Colonic mucosa (tissue), 4 donors: Measurements from ENCODE around the gene TLCD3A. TPM values are rescaled to one million over a fixed set of nuclear protein-coding genes. Genes with fewer than 3 reads are reported as not detected.
"Not testable (repeated sequence)": the region's sequence is repeated elsewhere in the genome, so short reads cannot be mapped to it uniquely, and the experiment has no call there.

Source experiments
- DNase-seq: peaks from one replicate; pipeline ENCODE4 v3.0.0-alpha.2; 2020
- H3K27ac ChIP-seq: fragments of 200-600 bp; one replicate; pipeline ENCODE4 v1.8.0; 2021
- H3K27me3 ChIP-seq: fragments of 200-600 bp; one replicate; pipeline ENCODE4 v1.8.0; 2021
- H3K36me3 ChIP-seq: fragments of 200-600 bp; one replicate; pipeline ENCODE4 v1.8.0; 2021
- H3K4me1 ChIP-seq: fragments of 200-600 bp; one replicate; pipeline ENCODE4 v1.8.0; 2021; ENCODE audit warnings: mild to moderate bottlenecking
- H3K4me3 ChIP-seq: fragments of 200-600 bp; one replicate; pipeline ENCODE4 v1.8.0; 2021
- H3K9ac ChIP-seq, 2 donors: one replicate each; pipeline ENCODE4 v1.7.0; 2013; ENCODE audit warnings: control low read depth in 2 of 2, low read depth in 2 of 2, low read length in 2 of 2
- H3K9me3 ChIP-seq: fragments of 200-600 bp; one replicate; pipeline ENCODE4 v1.8.0; 2021
- intact Hi-C: fragments of 100-400 bp; cut with DNase I; formaldehyde crosslinking; loops from one replicate; pipeline ENCODE4 v1.14.1; 2022
- total RNA-seq, 2 donors: library from RNA; stranded (reverse); fragmentation: NEBNext Ultra II Directional in 1 of 2; extraction: Animal tissue kit (Norgen Biotek cat#: 25700) in 1 of 2; gene quantifications; one replicate each; pipeline ENCODE4 v1.2.1, GENCODE V29; 2021
- TF ChIP-seq, protein P1 (sequence below): fragments of 200-600 bp; IDR thresholded peaks from one replicate; pipeline ENCODE4 v1.8.0; 2022; ENCODE audit warnings: antibody characterized with exemption, mild to moderate bottlenecking
- donor health status: healthy.
- donor health status: DM: no; HTN: no; CAD: no.
- donor health status: DM: no; HTN: no; CAD: no.

TLCD3A gene
- total RNA-seq, 2 donors from 2014 or later, result 27.0 to 28.8 TPM

DNA sequence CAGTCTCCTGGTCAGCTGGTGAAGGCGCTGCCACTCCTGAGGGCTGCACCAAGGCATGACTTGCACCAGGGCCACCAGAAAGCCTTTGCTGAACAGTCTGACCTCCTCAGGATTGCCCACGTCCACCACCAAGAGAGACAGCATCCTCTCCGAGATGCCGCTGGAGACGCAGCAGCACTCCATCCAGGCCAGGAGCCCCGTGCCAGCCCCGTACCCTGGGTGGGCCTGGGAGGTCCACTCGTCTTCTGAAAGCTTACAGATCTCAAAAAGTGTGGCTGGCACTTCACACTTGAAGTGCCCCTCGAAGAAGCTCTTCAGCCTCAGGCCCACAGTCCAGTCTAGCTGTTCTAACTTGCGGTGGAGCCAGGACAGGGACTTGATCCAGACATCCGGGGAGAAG lies 13.0 kb downstream of the TLCD3A start:
- H3K9ac ChIP-seq, result no peak overlapping the region
- no peaks in the 10 kb centered on the region for H3K4me1 ChIP-seq
- no peak for DNase-seq
- no peak overlapping the region for H3K27ac ChIP-seq
- H3K27me3 ChIP-seq, result no peaks in the 10 kb centered on the region
- TF ChIP-seq, protein P1, sequence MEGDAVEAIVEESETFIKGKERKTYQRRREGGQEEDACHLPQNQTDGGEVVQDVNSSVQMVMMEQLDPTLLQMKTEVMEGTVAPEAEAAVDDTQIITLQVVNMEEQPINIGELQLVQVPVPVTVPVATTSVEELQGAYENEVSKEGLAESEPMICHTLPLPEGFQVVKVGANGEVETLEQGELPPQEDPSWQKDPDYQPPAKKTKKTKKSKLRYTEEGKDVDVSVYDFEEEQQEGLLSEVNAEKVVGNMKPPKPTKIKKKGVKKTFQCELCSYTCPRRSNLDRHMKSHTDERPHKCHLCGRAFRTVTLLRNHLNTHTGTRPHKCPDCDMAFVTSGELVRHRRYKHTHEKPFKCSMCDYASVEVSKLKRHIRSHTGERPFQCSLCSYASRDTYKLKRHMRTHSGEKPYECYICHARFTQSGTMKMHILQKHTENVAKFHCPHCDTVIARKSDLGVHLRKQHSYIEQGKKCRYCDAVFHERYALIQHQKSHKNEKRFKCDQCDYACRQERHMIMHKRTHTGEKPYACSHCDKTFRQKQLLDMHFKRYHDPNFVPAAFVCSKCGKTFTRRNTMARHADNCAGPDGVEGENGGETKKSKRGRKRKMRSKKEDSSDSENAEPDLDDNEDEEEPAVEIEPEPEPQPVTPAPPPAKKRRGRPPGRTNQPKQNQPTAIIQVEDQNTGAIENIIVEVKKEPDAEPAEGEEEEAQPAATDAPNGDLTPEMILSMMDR, result no peak
- H3K4me3 ChIP-seq, result no peak overlapping the region
- H3K36me3 ChIP-seq, result peaks cover 8% of the 10 kb centered on the region
- intact Hi-C loops, result no loop called here
- H3K9me3 ChIP-seq, result no peaks in the 10 kb centered on the region

- H3K27ac ChIP-seq, result no peak overlapping the region
- intact Hi-C loops, result no loop called here
- no peaks in the 10 kb centered on the region for H3K27me3 ChIP-seq
- DNase-seq, result no peak
- peaks cover 8% of the 10 kb centered on the region for H3K36me3 ChIP-seq
- TF ChIP-seq, protein P1, result no peak
- H3K4me1 ChIP-seq, result no peaks in the 10 kb centered on the region
- H3K9me3 ChIP-seq, result no peaks in the 10 kb centered on the region
- H3K4me3 ChIP-seq, result no peak overlapping the region
- no peak overlapping the region for H3K9ac ChIP-seq
These were observed 13.8 kb downstream of the TLCD3A start for GRCh38 chr17:746181-746580.

DNA sequence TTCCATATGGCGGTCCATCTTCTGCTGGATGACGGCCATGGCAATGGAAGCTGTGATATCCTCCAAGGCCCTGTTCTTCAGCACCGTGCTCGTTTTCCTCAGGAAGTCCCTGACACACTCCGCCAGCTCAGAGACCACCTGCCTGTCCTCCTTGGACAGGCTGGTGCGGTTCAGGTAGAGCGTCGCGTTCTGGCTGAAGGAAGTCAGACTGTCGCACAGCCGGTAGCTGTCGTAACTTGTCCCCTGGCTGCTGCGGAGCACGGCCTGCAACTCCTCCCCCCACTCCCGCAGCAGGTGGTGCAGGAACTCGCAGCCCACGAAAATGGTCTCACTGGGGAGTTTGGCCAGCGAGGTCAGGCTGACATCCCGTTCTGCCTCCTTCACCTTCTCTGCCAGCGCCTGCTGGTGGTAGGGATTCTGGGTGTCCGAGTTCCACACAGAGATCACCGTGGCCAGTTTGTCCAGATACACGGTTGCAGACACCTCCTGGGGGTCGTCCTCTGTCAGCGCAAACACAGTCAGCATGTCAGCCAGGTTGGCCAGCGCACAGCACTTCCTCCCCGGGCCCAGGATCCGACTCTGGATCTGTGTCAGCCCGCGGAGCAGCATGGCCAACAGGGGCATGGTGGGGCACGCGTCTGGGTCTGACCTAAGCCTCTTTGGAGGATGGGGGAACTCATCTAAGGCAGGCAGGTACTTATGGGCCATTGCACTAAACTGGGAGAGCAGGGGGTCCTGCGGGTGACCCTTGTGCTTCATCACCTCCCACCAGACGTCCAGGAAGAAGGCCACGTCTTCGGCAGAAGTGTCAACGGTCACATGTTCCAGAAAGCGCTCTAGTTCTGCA lies 14.6 kb downstream of the TLCD3A start:
- no peaks in the 10 kb centered on the region for H3K4me1 ChIP-seq
- no peak overlapping the region for H3K4me3 ChIP-seq
- DNase-seq, result no peak
- H3K27me3 ChIP-seq, result no peaks in the 10 kb centered on the region
- TF ChIP-seq, protein P1, result no peak
- no peaks in the 10 kb centered on the region for H3K9me3 ChIP-seq
- no peak overlapping the region for H3K9ac ChIP-seq
- H3K27ac ChIP-seq, result no peak overlapping the region
- intact Hi-C loops, result no loop called here
- peaks cover 8% of the 10 kb centered on the region for H3K36me3 ChIP-seq

DNA sequence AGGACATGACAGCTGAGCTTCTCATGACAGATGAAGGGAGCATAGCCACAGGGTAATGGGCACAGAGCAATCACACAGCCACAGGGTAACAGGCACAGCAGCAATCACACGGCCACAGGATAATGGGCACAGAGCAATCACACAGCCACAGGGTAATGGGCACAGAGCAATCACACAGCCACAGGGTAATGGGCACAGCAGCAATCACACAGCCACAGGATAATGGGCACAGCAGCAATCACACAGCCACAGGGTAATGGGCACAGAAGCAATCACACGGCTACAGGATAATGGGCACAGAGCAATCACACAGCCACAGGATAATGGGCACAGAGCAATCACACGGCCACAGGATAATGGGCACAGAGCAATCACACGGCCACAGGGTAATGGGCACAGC lies 16.2 kb downstream of the TLCD3A start:
- H3K36me3 ChIP-seq, H3K27ac ChIP-seq, intact Hi-C loops, H3K4me3 ChIP-seq, H3K27me3 ChIP-seq, H3K9ac ChIP-seq, H3K9me3 ChIP-seq, H3K4me1 ChIP-seq, DNase-seq: not testable (repeated sequence)

- H3K4me1 ChIP-seq, H3K9ac ChIP-seq, H3K9me3 ChIP-seq, H3K36me3 ChIP-seq, H3K27ac ChIP-seq, H3K27me3 ChIP-seq, intact Hi-C loops, DNase-seq, H3K4me3 ChIP-seq: not testable (repeated sequence)
These were observed 17.0 kb downstream of the TLCD3A start for GRCh38 chr17:749359-749758.

DNA sequence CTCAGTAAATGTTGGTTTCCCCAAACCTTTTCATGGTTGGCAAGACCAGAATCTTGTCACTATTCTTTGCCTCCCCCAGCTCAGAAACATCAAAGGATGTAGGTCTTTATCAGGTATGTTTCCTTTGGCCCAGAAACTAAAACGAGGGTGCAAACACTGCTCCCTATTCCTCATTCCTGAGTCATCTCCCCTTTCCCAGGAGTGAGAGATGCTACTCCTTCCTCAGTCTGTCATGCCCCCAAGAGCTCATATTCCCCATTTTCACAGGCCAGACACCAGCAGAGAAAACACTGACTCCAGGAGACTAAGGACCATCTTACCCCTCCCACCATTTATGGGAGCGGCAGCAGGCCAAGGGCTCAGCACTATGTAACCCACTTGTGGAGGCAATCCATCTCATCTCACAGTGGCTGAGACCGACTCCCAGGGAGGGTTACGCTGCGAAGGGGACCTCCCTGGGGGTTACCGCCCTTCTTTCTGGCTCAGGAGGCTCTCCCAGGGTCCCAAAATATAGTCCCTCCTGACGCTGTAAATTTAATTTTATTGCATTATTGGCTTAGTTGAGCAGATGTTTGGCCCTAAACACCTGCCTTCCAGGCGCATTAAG lies 18.1 kb downstream of the TLCD3A start:
- no peak for DNase-seq
- Histone ChIP-seq H3K4me1 (no peaks in the 10 kb centered on the region), H3K9ac (peak overlapping the region; percentile 15 to 63), H3K27me3 (no peaks in the 10 kb centered on the region), H3K27ac (no peak overlapping the region), H3K36me3 (peaks cover 8% of the 10 kb centered on the region), H3K9me3 (no peaks in the 10 kb centered on the region), H3K4me3 (peak overlapping the region; percentile 99)
- TF ChIP-seq, protein P1, result no peak
- intact Hi-C loops, result no loop called here
